NCI-H748 (cell line): ENCODE measurements around the gene GOLPH3L.
A peak's percentile ranks its signal among the peaks of the same experiment; 100 is the strongest.
"Not testable (repeated sequence)": the region's sequence is repeated elsewhere in the genome, so short reads cannot be mapped to it uniquely, and the experiment has no call there.

Experiments used
- DNase-seq: peaks from one replicate; lab custom pipeline; 2025; ENCODE audit not compliant: unreplicated experiment; lab: John Stamatoyannopoulos, UW

The GOLPH3L gene

DNA sequence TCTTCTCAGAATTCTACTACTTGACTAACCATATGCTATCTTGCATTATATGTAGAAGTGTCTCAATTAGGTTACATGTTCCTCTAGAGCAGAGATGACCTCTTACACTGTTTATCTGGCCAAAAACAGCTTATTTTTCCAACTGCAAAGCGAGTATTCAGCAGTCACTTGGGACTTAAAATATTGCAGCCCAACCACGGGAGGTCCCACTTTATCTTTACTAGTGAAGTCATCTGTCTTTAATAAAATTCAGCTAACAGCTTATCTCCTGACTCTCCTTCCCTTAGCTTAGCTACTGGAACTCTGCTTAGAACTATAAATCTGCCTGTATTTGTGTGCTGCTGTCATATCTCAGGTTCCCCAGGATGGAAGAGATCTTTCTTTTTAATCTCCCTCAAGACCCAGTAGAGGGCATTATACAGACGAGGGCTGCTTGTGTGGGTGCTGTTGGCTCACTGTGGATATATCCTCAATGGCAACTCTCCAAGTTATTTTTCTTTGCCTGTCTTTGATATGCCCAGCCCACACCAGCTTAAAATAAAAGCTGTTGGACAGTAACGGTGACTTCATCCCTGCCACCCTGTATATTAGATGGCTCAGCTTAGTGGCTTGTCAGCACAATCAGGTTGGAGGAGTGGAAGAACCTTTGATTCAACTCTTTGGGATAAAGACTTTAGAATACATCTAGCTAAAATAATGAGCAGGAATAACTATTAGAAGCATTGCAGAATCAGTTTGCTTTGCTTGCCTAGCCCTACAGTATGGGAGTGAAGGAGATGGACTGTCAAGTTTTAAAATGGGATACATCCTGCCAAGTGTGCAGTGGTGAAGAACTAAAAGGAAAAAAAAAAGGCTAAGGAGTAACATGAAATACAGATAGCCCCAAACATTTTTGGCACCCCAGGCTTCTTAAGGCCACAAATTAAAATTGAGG lies 77.1 kb downstream of the GOLPH3L start:
- no peak for DNase-seq

DNA sequence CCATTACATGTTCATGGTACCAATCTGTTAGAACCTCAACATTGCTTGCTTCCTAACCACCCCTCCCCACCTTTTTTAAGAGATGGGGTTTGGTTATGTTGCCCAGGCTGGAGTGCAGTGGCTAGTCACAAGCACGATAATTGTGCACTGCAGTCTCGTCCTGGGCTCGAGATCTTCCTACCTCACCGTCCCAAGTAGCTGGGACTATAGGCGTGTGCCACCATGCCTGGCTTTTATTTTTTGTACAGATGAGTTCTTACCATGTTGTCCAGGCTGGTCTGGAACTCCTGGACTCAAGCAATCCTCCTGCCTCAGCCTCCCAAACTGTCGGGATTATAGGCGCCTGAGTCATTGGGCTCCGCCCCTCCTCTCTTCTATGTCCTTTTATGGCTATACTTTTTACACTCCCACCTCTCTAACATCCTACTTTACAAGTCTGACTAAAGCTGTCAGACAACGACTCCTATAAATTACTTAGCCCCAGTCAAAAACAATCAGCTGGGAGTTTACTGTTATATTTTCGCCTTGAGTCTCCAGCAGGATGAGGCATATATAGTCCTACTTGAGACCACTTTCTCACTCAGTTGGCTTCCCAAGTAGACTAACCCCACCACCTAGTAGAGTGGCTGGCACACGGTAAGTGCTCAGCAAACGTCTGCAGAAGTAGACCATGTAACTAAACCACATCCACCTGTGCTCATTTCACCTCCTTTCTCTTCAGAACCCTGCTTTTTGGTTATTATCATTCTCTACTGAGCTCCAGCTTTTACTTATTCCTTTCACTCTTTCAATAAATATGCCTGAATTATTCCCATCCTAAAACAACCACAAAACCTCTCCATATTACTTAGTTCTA lies 81.4 kb downstream of the GOLPH3L start:
- no peak for DNase-seq

GRCh38 chr1:150613061-150613920 lies 83.7 kb downstream of the GOLPH3L start:
- DNase-seq: peak; percentile 58

DNA sequence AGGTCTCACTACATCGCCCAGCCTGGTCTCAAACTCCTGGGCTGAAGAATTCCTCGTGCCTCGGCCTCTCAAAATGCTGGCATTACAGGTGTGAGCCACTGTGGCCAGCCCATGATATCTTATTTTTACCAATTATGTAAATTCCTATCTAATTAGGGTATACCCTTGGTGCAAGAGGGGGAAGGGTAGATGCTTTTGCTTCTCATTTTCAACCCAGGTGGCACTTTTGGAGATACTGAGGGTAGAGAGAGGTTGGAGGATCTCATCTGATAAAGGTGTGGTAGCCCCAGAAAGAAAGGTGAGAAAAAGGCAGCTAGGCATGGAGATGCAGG lies 85.0 kb downstream of the GOLPH3L start:
- DNase-seq: no peak

GRCh38 chr1:150610576-150610975 lies 86.4 kb downstream of the GOLPH3L start:
- DNase-seq: no peak

DNA sequence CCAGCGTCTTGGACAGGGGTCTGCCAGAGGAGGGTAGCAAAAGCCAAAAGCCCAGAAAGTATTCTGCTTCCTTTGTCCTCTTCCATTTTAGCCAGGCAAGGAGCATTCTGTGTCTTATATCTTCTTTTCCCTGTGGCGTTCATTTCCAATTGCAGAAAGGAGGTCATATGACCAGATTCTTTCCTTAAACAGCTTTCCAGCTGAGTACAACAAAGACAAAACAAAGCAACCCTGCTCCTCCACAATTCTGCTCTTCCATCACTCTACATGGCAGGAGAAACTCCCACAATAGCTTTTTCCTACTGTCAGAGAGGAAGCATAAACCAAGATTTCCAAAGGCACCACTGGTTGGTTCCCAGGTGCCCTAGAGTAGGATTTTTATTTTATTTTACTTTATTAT lies 87.2 kb downstream of the GOLPH3L start:
- DNase-seq: no peak

- no peak for DNase-seq
These were observed 90.4 kb downstream of the GOLPH3L start for GRCh38 chr1:150606463-150607142.

DNA sequence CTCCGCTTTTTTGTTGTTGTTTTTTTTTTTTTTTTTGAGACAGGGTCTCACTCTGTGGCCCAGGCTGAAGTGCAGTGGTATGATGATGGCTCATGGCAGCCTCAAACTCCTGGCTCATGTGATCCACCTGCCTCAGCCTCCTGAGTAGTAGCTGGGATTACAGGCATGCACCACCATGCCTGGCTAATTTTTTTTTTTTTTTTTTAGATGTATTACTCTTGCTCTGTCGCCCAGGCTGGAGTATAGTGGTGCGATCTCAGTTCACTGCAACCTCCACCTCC lies 91.6 kb downstream of the GOLPH3L start:
- DNase-seq: not testable (repeated sequence)

DNA sequence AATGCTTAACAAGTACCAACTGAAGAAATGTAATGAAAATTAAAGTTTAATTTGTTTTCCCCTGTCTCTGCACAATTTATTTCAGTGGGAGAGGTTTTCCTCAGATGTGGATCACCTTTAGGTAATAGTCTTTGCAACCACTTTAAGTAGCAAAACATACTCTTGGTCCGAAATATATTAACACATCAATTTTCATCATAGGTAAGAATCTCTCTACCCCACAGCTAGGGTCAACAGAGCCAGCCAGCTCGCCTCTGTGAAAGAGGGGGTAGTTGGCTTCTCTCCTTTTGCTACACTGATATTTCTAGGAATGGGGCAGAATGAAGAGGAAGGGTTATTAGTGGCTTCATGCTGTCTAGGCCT lies 92.7 kb downstream of the GOLPH3L start:
- no peak for DNase-seq

DNA sequence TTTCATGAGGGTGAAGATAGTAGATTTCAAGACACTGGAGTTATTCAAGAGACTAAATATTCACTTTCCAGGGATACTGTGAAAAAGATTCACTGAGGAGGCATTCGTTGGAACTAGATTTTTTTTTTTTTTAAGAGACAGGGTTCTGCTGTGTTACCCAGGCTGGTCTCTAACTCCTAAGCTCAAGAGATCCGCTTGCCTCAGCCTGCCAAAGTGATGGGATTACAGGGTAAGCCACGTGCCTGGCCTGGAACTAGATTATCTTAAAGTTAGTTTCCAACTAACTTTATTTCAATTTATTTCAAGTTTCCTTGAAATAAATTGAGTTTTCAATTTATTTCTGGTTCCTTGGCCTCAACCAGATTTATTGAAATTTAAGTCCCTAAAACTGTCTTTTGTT lies 93.2 kb downstream of the GOLPH3L start:
- DNase-seq: no peak

DNA sequence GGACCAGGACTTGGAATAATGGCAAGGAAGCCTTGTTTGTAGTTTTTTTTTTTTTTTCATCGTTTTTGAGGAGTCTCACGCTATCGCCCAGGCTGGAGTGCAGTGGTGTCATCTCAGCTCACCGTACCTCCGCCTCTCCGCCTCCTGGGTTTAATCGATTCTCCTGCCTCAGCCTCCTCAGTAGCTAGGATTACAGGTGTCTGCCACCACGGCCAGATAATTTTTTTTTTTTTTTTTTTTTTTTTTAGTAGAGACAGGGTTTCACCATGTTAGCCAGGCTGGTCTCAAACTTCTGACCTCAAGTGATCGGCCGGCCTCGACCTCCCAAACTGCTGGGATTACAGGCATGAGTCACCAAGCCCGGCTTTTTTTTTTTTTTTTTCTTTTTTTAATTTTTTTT lies 94.6 kb downstream of the GOLPH3L start:
- DNase-seq: not testable (repeated sequence)

DNA sequence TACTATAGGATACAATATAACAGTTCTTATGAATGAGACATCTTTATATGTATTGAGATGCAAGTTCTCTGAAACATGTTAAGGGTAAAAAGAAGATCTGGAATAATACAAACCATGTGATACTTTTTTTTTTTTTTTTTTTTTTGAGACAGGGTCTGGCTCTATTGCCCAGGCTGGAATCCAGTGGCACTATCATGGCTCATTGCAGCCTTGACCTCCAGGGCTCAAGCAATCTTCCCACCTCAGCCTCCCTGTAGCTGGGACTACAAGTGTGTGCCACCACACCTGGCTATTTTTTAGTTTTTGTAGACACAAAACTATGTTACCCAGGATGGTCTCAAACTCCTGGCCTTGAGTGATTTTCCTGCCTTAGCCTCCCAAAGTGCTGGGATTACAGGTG lies 95.4 kb downstream of the GOLPH3L start:
- DNase-seq: no peak

GRCh38 chr1:150598346-150598745 lies 98.6 kb downstream of the GOLPH3L start:
- not testable (repeated sequence) for DNase-seq

DNA sequence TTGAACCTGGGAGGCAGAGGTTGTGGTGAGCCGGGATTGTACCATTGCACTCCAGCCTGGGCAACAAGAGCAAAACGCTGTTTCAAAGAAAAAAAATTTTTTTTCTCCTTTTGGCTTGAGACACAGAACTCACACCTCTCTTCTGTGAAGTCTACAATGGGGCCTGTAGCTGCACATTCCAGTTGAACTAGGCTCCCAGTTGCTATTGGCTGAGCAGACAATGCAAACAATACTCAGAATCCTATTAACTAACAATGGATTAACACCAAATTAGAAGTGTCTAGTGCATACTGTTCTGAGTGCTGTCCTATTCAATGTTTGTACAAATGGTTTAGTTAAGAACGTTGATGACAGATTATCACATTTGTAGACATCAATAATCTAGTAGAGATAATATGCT lies 100.0 kb downstream of the GOLPH3L start:
- DNase-seq: no peak
